Ovary (tissue), 9 donors: ENCODE measurements around the gene PEX14. TPM values are rescaled to one million over a fixed set of nuclear protein-coding genes. Genes with fewer than 3 reads are reported as not detected.

Experiments used
- DNase-seq, 5 donors: peaks; one replicate each; pipeline ENCODE4 v3.0.0-alpha.2; 2019 to 2020
- H3K27ac ChIP-seq, 2 donors: fragments of 200-600 bp; one replicate each; pipeline versions ENCODE4 v1.5.1 to v1.8.0; 2019 to 2022
- H3K27me3 ChIP-seq: fragments of 200-600 bp; one replicate; pipeline ENCODE4 v1.8.0; 2022
- H3K36me3 ChIP-seq: fragments of 200-600 bp; sonication (generic); one replicate; pipeline ENCODE4 v1.5.1; 2019
- H3K4me1 ChIP-seq: one replicate; pipeline ENCODE4 v1.8.1; 2013; ENCODE audit warnings: mild to moderate bottlenecking, moderate library complexity; ENCODE audit not compliant: insufficient read depth
- H3K4me3 ChIP-seq: fragments of 200-600 bp; sonication (generic); one replicate; pipeline ENCODE4 v1.5.1; 2017
- H3K9me3 ChIP-seq, 2 donors: fragments of 200-600 bp in 1 of 2; sonication (generic) in 1 of 2; one replicate each; pipeline versions ENCODE4 v1.5.1 to v1.8.1; 2013 to 2019; ENCODE audit warnings: mild to moderate bottlenecking in 1 of 2, moderate library complexity in 1 of 2
- EP300 ChIP-seq: sonication (generic); formaldehyde crosslinking; IDR thresholded peaks from one replicate; pipeline ENCODE4 v1.6.1; 2017; ENCODE audit warnings: antibody characterized with exemption
- POLR2A ChIP-seq: fragments of 450-650 bp; IDR thresholded peaks from one replicate; pipeline ENCODE4 v1.6.1; 2017; ENCODE audit warnings: antibody characterized with exemption, mild to moderate bottlenecking, moderate library complexity
- WGBS, 3 donors: extraction: QIAGEN DNeasy Blood & Tissue Kit in 1 of 3; methylation state at CpG; one replicate each; pipeline versions ENCODE4 v1.1.5 to v1.1.7; 2013 to 2017; 5-methylcytosine and 5-hydroxymethylcytosine counted together
- intact Hi-C, 4 donors: fragments of 100-400 bp; cut with DNase I; formaldehyde crosslinking; loops; one replicate each; pipeline versions ENCODE4 v1.11.0 to v1.15.1; 2022 to 2023
- polyA plus RNA-seq, 2 donors: library from polyadenylated mRNA; stranded (reverse); fragments of 200-250 nt in 1 of 2; fragments of 350-450 nt in 1 of 2; fragmentation: Illumina TruSeq in 1 of 2; extraction: RNeasy Lipid Tissue Mini Kit (QIAGEN cat#74804) in 1 of 2; gene quantifications; one replicate each; pipeline ENCODE4 v1.2.3, GENCODE V29; 2013 to 2014
- total RNA-seq, 7 donors: library from RNA; depleted of rRNA in 2 of 7; stranded (reverse); fragments of >200 nt in 2 of 7; fragmentation: NEBNext Ultra II Directional in 3 of 7; extraction: Animal tissue kit (Norgen Biotek cat#: 25700) in 3 of 7; gene quantifications; one replicate each; pipeline versions ENCODE4 v1.1.0 to v1.2.4, GENCODE V29; 2016 to 2023
- TF ChIP-seq, protein P1 (sequence below), 3 donors: fragments of 450-650 bp in 2 of 3; fragments of 200-600 bp in 1 of 3; IDR thresholded peaks; one replicate each; pipeline versions ENCODE4 v1.5.1 to v1.8.0; 2016 to 2022; ENCODE audit warnings: antibody characterized with exemption in 3 of 3, mild to moderate bottlenecking in 1 of 3
- donor health status: DM: no; HTN: no; CAD: no; lungs with moderate emphysema.
- donor health status: DM: no; HTN: no; CAD: no.
- donor health status: Bipolar disorder and iron deficiency.
- donor health status: DM: yes; HTN: yes; CAD: no.
- donor health status: DM: no; HTN: no; CAD: no.
- donor health status: DM: yes; HTN: yes; CAD: no.

PEX14 gene
- total and polyA plus RNA-seq, 9 donors, result 3.3 to 22.9 (median 16.7) TPM

DNA sequence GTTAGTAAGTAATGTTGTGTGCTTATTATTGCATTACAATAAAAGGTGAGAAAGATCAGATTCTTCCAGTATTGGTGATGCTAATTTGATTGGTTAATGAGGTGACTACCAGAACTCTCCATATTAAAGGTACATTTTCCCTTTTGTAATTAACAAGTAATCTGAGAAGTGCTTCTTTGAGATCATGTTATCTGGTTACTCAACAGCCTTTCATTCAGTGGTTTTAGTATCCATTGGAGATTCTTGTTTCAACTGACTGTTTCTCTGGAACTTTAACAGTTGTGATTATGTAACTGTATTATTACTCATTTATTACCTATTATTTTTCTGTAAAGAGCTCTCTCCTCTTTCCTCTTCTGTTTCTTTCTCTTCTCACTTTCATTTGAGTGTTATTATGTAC is 86.7 kb downstream of the PEX14 start:
- no peaks in the 10 kb centered on the region for H3K27me3 ChIP-seq
- H3K9me3 ChIP-seq, result no peaks in the 10 kb centered on the region
- intact Hi-C loops, result no loop called here
- H3K27ac ChIP-seq, result no peak overlapping the region
- no peak for DNase-seq
- no peaks in the 10 kb centered on the region for H3K4me1 ChIP-seq
- H3K4me3 ChIP-seq, result no peak overlapping the region
- TF ChIP-seq, protein P1, sequence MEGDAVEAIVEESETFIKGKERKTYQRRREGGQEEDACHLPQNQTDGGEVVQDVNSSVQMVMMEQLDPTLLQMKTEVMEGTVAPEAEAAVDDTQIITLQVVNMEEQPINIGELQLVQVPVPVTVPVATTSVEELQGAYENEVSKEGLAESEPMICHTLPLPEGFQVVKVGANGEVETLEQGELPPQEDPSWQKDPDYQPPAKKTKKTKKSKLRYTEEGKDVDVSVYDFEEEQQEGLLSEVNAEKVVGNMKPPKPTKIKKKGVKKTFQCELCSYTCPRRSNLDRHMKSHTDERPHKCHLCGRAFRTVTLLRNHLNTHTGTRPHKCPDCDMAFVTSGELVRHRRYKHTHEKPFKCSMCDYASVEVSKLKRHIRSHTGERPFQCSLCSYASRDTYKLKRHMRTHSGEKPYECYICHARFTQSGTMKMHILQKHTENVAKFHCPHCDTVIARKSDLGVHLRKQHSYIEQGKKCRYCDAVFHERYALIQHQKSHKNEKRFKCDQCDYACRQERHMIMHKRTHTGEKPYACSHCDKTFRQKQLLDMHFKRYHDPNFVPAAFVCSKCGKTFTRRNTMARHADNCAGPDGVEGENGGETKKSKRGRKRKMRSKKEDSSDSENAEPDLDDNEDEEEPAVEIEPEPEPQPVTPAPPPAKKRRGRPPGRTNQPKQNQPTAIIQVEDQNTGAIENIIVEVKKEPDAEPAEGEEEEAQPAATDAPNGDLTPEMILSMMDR (IDR thresholded peaks at IDR 0.05), result no peak
- no peak for TF ChIP-seq EP300
- TF ChIP-seq POLR2A, result no peak
- H3K36me3 ChIP-seq, result no peaks in the 10 kb centered on the region

DNA sequence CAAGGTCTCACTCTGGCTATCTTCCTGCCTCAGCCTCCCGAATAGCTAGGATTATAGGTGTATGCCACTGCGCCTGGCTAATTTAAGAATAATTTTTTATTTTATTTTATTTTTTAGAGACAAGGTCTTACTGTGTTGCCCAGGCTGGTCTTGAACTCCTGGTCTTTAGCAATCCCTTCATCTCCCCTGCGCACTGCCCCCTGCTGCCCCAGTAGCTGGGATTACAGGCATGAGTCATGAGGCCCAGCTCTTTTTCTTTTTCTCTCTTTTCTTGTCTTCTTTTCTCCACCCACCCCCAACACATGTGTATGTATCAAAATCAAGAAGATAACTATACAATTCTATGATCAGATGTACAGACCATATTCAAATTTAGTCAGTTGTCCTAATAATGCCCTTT is 87.2 kb downstream of the PEX14 start:
- H3K27me3 ChIP-seq, result no peaks in the 10 kb centered on the region
- no peak for DNase-seq
- WGBS, 3 donors, result 93 to 95% (median 94%) methylated on average over 3 of the region's 3 CpGs

DNA sequence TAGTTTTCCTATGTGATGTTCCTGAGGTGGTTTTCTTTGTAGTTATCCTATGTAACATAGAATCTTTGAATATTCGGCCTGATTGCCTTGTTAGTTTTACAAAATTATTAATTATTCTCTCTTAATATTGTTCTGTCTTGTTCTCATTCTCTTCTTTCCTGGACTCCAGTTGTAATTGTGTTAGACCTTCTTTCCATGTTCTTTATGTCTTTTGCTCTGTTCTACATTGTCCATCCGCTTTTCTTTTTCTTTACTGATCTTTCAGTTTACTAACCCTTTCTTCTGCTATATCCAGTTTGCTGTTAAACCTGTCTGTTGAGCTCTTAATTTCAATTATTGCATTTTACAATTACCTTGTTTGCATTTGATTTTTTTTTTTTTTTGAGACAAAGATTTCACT is 89.3 kb downstream of the PEX14 start:
- no peaks in the 10 kb centered on the region for H3K27me3 ChIP-seq
- WGBS, 3 donors, result 95 to 98% (median 96%) methylated on average over 2 of the region's 2 CpGs
- H3K4me1 ChIP-seq, result no peaks in the 10 kb centered on the region
- intact Hi-C loops, result no loop called here
- H3K4me3 ChIP-seq, result no peak overlapping the region
- no peaks in the 10 kb centered on the region for H3K36me3 ChIP-seq
- no peak for DNase-seq
- TF ChIP-seq POLR2A, result no peak
- no peak for TF ChIP-seq EP300
- TF ChIP-seq, protein P1 (IDR thresholded peaks at IDR 0.05), result no peak
- H3K27ac ChIP-seq, result no peak overlapping the region
- no peaks in the 10 kb centered on the region for H3K9me3 ChIP-seq

More for the DNA sequence above, 87.2 kb downstream of the PEX14 start:
- Histone ChIP-seq H3K27ac (no peak overlapping the region), H3K4me3 (no peak overlapping the region), H3K36me3 (no peaks in the 10 kb centered on the region), H3K9me3 (no peaks in the 10 kb centered on the region), H3K4me1 (no peaks in the 10 kb centered on the region)
- TF ChIP-seq POLR2A (no peak), EP300 (no peak)
- TF ChIP-seq, protein P1 (IDR thresholded peaks at IDR 0.05), result no peak
- intact Hi-C loops, result no loop called here

DNA sequence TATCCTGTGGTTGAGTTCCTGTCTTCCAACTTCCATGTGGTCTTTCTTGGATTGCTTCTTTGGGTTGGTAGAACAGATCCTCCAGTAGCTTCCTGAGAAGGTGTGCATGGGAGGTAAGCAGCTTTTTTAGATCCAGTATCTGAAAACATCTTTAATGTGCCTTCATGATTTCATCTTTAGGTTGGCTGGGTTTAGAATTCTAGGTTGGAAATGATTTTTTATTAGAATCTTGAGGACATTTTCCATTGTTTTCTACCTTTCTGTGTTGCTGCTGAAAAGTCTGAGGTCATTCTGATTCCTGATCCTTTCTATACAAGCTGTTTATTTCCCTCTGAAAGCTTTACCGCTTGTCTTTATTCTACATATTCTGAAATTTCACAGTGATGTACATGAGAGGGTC is 94.8 kb downstream of the PEX14 start:
- intact Hi-C loops, result no loop called here

More for the DNA sequence above, 94.8 kb downstream of the PEX14 start:
- no peak overlapping the region for H3K4me3 ChIP-seq
- no peak for TF ChIP-seq EP300
- TF ChIP-seq, protein P1 (IDR thresholded peaks at IDR 0.05), result no peak
- no peak for TF ChIP-seq POLR2A
- no peaks in the 10 kb centered on the region for H3K36me3 ChIP-seq
- H3K27ac ChIP-seq, result no peak overlapping the region
- 98 to 99% (median 98%) methylated on average over 1 of the region's 1 CpG for WGBS, 3 donors
- no peaks in the 10 kb centered on the region for H3K27me3 ChIP-seq
- H3K9me3 ChIP-seq, result no peaks in the 10 kb centered on the region
- H3K4me1 ChIP-seq, result no peaks in the 10 kb centered on the region
- no peak for DNase-seq
